ENCODE measurements around the gene CDK2.

DNA sequence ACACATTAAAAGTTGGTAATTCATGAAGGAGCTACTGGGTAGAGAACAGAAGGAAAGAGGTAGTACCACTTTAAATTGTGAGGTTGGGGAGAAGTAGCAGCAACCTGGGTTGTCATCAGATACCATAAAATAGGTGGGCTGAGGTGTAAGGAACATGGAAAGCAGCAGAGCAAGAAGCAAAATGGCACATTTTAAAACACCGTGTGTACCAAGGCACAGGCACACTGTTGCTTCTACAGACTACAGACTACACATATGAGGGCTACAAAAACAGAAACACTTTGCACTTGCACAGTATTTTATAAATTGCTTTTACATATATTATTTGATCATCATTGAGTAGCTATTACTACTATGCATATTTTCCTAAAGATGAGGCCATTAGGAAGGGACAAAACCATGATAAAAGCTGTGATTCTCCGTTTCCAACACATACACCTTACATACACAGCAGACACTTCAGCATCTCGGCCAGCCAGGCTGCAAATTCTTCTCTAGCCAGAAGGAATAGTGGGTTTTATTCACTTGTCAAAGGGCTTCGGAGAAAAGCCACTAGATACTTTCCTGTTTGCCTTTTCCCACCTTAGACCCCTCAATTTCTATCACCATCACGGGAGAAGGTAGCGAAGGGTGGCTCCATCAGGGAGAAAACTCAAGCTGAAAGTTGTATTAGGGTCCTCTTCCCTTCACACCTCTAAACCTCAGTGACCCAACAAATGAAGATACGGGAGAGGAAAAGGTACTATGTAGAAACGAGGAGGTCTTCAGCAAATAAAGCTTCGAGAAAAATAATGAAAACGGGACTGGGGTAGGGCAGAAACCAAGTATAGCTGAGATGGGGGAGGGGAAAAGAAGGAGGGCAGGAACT lies 40.5 kb upstream of the CDK2 start:
- TF ChIP-seq CTCF (IDR thresholded peaks at IDR 0.05) (no peak), POLR2A (IDR thresholded peaks at IDR 0.05) (no peak)

Data from thyroid gland (tissue), 4 donors.